ENCODE results near the gene TULP4. TPM values are rescaled to one million over a fixed set of nuclear protein-coding genes. Genes with fewer than 3 reads are reported as not detected.

Gene TULP4
- total RNA-seq, 2 experiments from 2014 or later: 18.4 to 18.5 TPM

DNA sequence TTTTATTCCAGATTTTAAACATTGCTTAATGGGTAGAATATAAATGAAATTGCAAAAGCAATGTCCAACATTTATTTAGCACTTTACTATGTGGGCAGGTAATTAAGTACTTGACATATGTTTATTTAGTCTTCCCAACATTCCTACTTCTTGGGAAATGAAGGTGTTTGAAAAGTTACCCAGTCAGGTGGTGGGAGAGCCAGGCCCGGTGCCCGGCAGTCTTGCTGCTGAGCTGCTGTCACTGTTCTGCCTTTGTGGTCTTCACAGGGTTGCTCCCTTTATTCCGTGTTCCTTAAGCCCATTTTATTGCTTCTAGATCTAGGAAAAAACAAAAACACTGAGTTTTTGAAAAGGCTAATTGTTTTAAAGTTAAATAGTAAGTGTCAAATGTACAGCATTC is 42.6 kb upstream of the TULP4 start:
- TF ChIP-seq, protein P1, sequence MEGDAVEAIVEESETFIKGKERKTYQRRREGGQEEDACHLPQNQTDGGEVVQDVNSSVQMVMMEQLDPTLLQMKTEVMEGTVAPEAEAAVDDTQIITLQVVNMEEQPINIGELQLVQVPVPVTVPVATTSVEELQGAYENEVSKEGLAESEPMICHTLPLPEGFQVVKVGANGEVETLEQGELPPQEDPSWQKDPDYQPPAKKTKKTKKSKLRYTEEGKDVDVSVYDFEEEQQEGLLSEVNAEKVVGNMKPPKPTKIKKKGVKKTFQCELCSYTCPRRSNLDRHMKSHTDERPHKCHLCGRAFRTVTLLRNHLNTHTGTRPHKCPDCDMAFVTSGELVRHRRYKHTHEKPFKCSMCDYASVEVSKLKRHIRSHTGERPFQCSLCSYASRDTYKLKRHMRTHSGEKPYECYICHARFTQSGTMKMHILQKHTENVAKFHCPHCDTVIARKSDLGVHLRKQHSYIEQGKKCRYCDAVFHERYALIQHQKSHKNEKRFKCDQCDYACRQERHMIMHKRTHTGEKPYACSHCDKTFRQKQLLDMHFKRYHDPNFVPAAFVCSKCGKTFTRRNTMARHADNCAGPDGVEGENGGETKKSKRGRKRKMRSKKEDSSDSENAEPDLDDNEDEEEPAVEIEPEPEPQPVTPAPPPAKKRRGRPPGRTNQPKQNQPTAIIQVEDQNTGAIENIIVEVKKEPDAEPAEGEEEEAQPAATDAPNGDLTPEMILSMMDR (IDR thresholded peaks at IDR 0.05): no peak
- ChIA-PET CTCF (no interaction called here), POLR2A (interaction anchor here (1.7 kb wide), 1 partner anchor 11 kb away, joined by 6 read pairs; no protein-coding TSS in a partner anchor)
- H3K27me3 Mint-ChIP-seq: no peaks in the 10 kb centered on the region
- no peaks in the 10 kb centered on the region for H3K9me3 Mint-ChIP-seq
- H3K4me1 Mint-ChIP-seq (ENCODE audit: low read depth): peaks cover 25% of the 10 kb centered on the region
- H3K36me3 Mint-ChIP-seq (ENCODE audit: low read depth): peaks cover 4% of the 10 kb centered on the region
- no peak overlapping the region for H3K27ac Mint-ChIP-seq
- DNase-seq: no peak
- no peak for ATAC-seq
- no peak overlapping the region for H3K4me3 Mint-ChIP-seq
- intact Hi-C loops (cut with micrococcal nuclease): no loop called here

DNA sequence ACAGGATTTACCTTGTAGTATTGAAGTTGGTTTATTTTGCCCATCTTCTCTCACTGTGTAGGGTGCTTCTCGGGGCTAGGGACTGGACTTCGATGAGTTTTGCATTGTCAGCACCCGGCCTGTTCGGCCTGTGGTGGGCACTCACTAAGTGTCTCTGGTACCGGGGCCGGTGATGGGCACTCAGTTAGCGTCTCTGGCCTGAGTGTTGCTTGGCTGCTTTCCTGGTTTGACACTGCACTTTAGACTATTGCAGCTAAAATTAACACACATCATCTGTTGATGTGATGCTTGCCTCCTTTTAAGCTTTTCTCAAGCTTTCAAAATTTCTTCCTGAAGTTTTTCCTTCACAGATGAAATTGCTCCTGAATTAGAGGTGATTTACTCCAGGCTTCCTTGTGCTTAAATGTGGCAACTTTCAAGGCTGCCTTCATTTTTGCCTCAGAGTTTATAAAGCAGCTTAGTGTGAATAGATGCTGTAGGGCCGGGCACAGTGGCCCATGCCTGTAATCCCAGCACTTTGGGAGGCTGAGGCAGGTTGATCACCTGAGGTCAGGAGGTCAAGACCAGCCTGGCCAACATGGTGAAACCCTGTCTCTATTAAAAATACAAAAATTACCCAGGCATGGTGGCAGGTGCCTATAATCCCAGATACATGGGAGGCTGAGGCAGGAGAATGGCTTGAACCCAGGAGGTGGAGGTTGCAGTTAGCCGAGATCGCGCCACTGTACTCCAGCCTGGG is 41.7 kb upstream of the TULP4 start:
- Mint-ChIP-seq H3K4me3 (no peak overlapping the region), H3K27me3 (no peaks in the 10 kb centered on the region), H3K27ac (peak overlapping the region; percentile 59), H3K9me3 (no peaks in the 10 kb centered on the region), H3K4me1 (ENCODE audit: low read depth) (peaks cover 25% of the 10 kb centered on the region), H3K36me3 (ENCODE audit: low read depth) (peaks cover 6% of the 10 kb centered on the region)
- DNase-seq: peak; percentile 41
- CTCF ChIA-PET: interaction anchor here (0.9 to 2.7 kb wide), 4 partner anchors 9 to 46 kb away, joined by 3 to 21 read pairs (median 4); no protein-coding TSS in a partner anchor
- intact Hi-C loops (cut with micrococcal nuclease): loop anchor here (1.0 kb wide), 1 partner anchor 20 kb away; no protein-coding TSS in a partner anchor
- POLR2A ChIA-PET: interaction anchor here (0.6 to 1.8 kb wide), 7 partner anchors 9 to 1034 kb away, joined by 3 to 6 read pairs (median 5); no protein-coding TSS in a partner anchor
- TF ChIP-seq, protein P1 (IDR thresholded peaks at IDR 0.05): no peak
- ATAC-seq: no peak

DNA sequence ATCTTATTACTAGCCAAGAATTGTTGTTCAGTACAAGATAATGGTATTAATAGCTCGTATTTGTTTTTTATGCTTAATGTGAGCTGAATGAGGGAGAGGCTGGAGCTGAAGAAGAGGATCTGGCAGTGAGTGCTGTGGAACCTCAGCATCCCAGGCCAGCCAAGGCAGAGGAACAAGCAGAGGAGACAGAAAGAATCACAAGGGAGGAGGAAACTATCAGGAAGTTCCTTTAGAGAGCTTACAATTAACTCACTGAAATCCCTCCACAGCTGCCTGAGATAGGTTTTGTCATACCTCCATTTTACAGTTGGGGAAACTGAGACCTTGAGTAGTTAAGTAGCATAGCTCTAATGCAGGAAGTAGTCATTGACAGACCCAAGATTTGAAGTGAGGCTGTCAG is 39.9 kb upstream of the TULP4 start:
- Mint-ChIP-seq H3K4me3 (no peak overlapping the region), H3K4me1 (ENCODE audit: low read depth) (peaks cover 27% of the 10 kb centered on the region), H3K36me3 (ENCODE audit: low read depth) (peaks cover 6% of the 10 kb centered on the region), H3K27ac (no peak overlapping the region), H3K9me3 (no peaks in the 10 kb centered on the region), H3K27me3 (no peaks in the 10 kb centered on the region)
- CTCF ChIA-PET: interaction anchor here (1.6 to 2.7 kb wide), 3 partner anchors 9 to 58 kb away, joined by 3 to 21 read pairs (median 6); no protein-coding TSS in a partner anchor
- ATAC-seq (no peak), DNase-seq (no peak)
- intact Hi-C loops (cut with micrococcal nuclease): no loop called here
- POLR2A ChIA-PET: interaction anchor here (1.8 kb wide), 1 partner anchor 12 kb away, joined by 6 read pairs; no protein-coding TSS in a partner anchor
- TF ChIP-seq, protein P1 (IDR thresholded peaks at IDR 0.05): no peak

GRCh38 chr6:158278004-158278403 is 34.3 kb upstream of the TULP4 start:
- Mint-ChIP-seq H3K27ac (no peak overlapping the region), H3K36me3 (ENCODE audit: low read depth) (peaks cover 6% of the 10 kb centered on the region), H3K27me3 (no peaks in the 10 kb centered on the region), H3K4me1 (ENCODE audit: low read depth) (peaks cover 7% of the 10 kb centered on the region), H3K9me3 (no peaks in the 10 kb centered on the region), H3K4me3 (no peak overlapping the region)
- POLR2A ChIA-PET: no interaction called here
- no peak for DNase-seq
- ATAC-seq: no peak
- intact Hi-C loops (cut with micrococcal nuclease): no loop called here
- CTCF ChIA-PET: interaction anchor here (0.6 to 1.5 kb wide), 5 partner anchors 16 to 196 kb away, joined by 3 to 5 read pairs (median 3); no protein-coding TSS in a partner anchor
- TF ChIP-seq, protein P1 (IDR thresholded peaks at IDR 0.05): no peak

- Mint-ChIP-seq H3K9me3 (no peaks in the 10 kb centered on the region), H3K27ac (no peak overlapping the region), H3K4me3 (no peak overlapping the region), H3K36me3 (ENCODE audit: low read depth) (peaks cover 2% of the 10 kb centered on the region), H3K4me1 (ENCODE audit: low read depth) (peaks cover 23% of the 10 kb centered on the region), H3K27me3 (no peaks in the 10 kb centered on the region)
- ChIA-PET CTCF (no interaction called here), POLR2A (interaction anchor here (0.6 kb wide), 1 partner anchor 11 kb away, joined by 4 read pairs; no protein-coding TSS in a partner anchor)
- intact Hi-C loops (cut with micrococcal nuclease): no loop called here
- no peak for ATAC-seq
- no peak for DNase-seq
- TF ChIP-seq, protein P1 (IDR thresholded peaks at IDR 0.05): no peak
Measured at GRCh38 chr6:158279615-158280014, 32.6 kb upstream of the TULP4 start.

Data from activated CD8-positive, alpha-beta T cell treated with anti-CD3 and anti-CD28 coated beads for 36 hours (primary cell).